Right lobe of liver (tissue), 6 donors: ENCODE results near the gene SPATA13. TPM values are rescaled to one million over a fixed set of nuclear protein-coding genes. Genes with fewer than 3 reads are reported as not detected.

Source experiments
- ATAC-seq, 4 donors: fragments of 200-7000 bp; cut with Tn5 transposase; one replicate each; pipeline ENCODE4 v1.9.1; 2020; ENCODE audit warnings: mild to moderate bottlenecking in 4 of 4, moderate library complexity in 4 of 4
- DNase-seq, 3 donors: peaks; one replicate each; pipeline ENCODE4 v3.0.0-alpha.2; 2020
- H3K27ac ChIP-seq, 3 donors: fragments of 200-600 bp; one replicate each; pipeline ENCODE4 v1.8.0; 2022
- H3K27me3 ChIP-seq, 2 donors: fragments of 200-600 bp; one replicate each; pipeline ENCODE4 v1.8.0; 2022
- H3K36me3 ChIP-seq, 4 donors: fragments of 200-600 bp; sonication (generic) in 1 of 4; one replicate each; pipeline versions ENCODE4 v1.5.1 to v1.8.0; 2017 to 2022; ENCODE audit warnings: control low read depth in 1 of 4
- H3K4me1 ChIP-seq, 4 donors: fragments of 200-600 bp; sonication (generic) in 1 of 4; one replicate each; pipeline versions ENCODE4 v1.5.1 to v1.8.0; 2017 to 2022; ENCODE audit warnings: control low read depth in 1 of 4
- H3K4me3 ChIP-seq, 3 donors: fragments of 200-600 bp; one replicate each; pipeline ENCODE4 v1.8.0; 2022
- H3K9me3 ChIP-seq, 4 donors: fragments of 200-600 bp; sonication (generic) in 1 of 4; one replicate each; pipeline versions ENCODE4 v1.5.1 to v1.8.0; 2017 to 2022; ENCODE audit warnings: control low read depth in 1 of 4
- CTCF ChIP-seq, 4 donors: fragments of 200-600 bp in 3 of 4; fragments of 450-650 bp in 1 of 4; IDR thresholded peaks; one replicate each; pipeline versions ENCODE4 v1.5.1 to v1.8.0; 2016 to 2022; ENCODE audit warnings: antibody characterized with exemption in 4 of 4, mild to moderate bottlenecking in 2 of 4
- POLR2A ChIP-seq: fragments of 450-650 bp; IDR thresholded peaks from one replicate; pipeline ENCODE4 v1.6.1; 2017; ENCODE audit warnings: antibody characterized with exemption, mild to moderate bottlenecking
- WGBS: methylation state at CpG from one replicate; pipeline ENCODE4 v1.1.6; 2018; ENCODE audit warnings: low coverage, low lambda C conversion rate; ENCODE audit not compliant: insufficient coverage; ENCODE audit errors: missing lambda C conversion rate; 5-methylcytosine and 5-hydroxymethylcytosine counted together
- intact Hi-C, 2 donors: fragments of 100-400 bp; cut with DNase I; formaldehyde crosslinking; loops; one replicate each; pipeline versions ENCODE4 v1.11.2 to v1.14.1; 2022
- total RNA-seq, 6 experiments: library from RNA; depleted of rRNA in 2 of 6; stranded (reverse); fragments of >200 nt in 2 of 6; fragmentation: NEBNext Ultra II Directional in 3 of 6; extraction: Animal tissue kit (Norgen Biotek cat#: 25700) in 3 of 6; gene quantifications; one replicate each; pipeline versions ENCODE4 v1.1.0 to v1.2.4, GENCODE V29; 2016 to 2023
- donor health status: DM: no; HTN: yes; CAD: no.
- donor health status: DM: no; HTN: no; CAD: no.
- donor health status: DM: no; HTN: no; CAD: no.
- donor health status: DM: no; HTN: yes; CAD: no.
- donor health status: DM: no; HTN: yes; CAD: no.

Gene SPATA13
- total RNA-seq, 6 experiments from 2014 or later: 21.5 to 39.9 (median 30.5) TPM

- TF ChIP-seq CTCF (IDR thresholded peaks at IDR 0.05) (no peak), POLR2A (no peak)
- no peak for ATAC-seq
- Histone ChIP-seq H3K4me1 (peaks cover 0 to 64% (median 15%) of the 10 kb centered on the region in 4 donors), H3K4me3 (no peak overlapping the region), H3K9me3 (no peaks in the 10 kb centered on the region), H3K27ac (no peak overlapping the region), H3K36me3 (peaks cover 0 to 7% (median 0%) of the 10 kb centered on the region in 4 donors), H3K27me3 (no peaks in the 10 kb centered on the region)
- intact Hi-C loops: no loop called here
- no peak for DNase-seq
- no CpG with 5 or more reads among the region's 3 CpGs for WGBS
Measured at GRCh38 chr13:24265453-24265852, 104.9 kb downstream of the SPATA13 start.

- peak overlapping the region; percentile 21 to 58 (median 40) for H3K27ac ChIP-seq
- H3K36me3 ChIP-seq: no peaks in the 10 kb centered on the region
- peak; percentile 32 to 55 (median 44) for ATAC-seq
- TF ChIP-seq POLR2A (no peak), CTCF (IDR thresholded peaks at IDR 0.05) (no peak)
- no peaks in the 10 kb centered on the region for H3K27me3 ChIP-seq
- no peak overlapping the region for H3K4me3 ChIP-seq
- DNase-seq: no peak
- peaks cover 0 to 72% (median 17%) of the 10 kb centered on the region in 4 donors for H3K4me1 ChIP-seq
- intact Hi-C loops: no loop called here
- no peaks in the 10 kb centered on the region for H3K9me3 ChIP-seq
- WGBS: 0% methylated on average over 3 of the region's 3 CpGs
Measured at GRCh38 chr13:24267274-24267673, 106.8 kb downstream of the SPATA13 start.

- H3K27me3 ChIP-seq: no peaks in the 10 kb centered on the region
- H3K27ac ChIP-seq: peak overlapping the region; percentile 21 to 58 (median 40)
- DNase-seq (no peak), ATAC-seq (no peak)
- H3K36me3 ChIP-seq: no peaks in the 10 kb centered on the region
- 75% methylated on average over 2 of the region's 2 CpGs for WGBS
- H3K9me3 ChIP-seq: no peaks in the 10 kb centered on the region
- no peak overlapping the region for H3K4me3 ChIP-seq
- intact Hi-C loops: no loop called here
- TF ChIP-seq CTCF (IDR thresholded peaks at IDR 0.05) (no peak), POLR2A (no peak)
- peaks cover 0 to 72% (median 17%) of the 10 kb centered on the region in 4 donors for H3K4me1 ChIP-seq
Measured at GRCh38 chr13:24267801-24268200, 107.3 kb downstream of the SPATA13 start.

GRCh38 chr13:24269821-24270220 lies 109.3 kb downstream of the SPATA13 start:
- Histone ChIP-seq H3K4me1 (peaks cover 0 to 56% (median 17%) of the 10 kb centered on the region in 4 donors), H3K36me3 (no peaks in the 10 kb centered on the region), H3K4me3 (no peak overlapping the region), H3K27me3 (no peaks in the 10 kb centered on the region), H3K27ac (peak overlapping the region; percentile 67 to 82 (median 74)), H3K9me3 (no peaks in the 10 kb centered on the region)
- WGBS: 74% methylated on average over 3 of the region's 4 CpGs
- no peak for TF ChIP-seq POLR2A
- TF ChIP-seq CTCF (IDR thresholded peaks at IDR 0.05): no peak
- no peak for ATAC-seq
- DNase-seq: no peak
- intact Hi-C loops: no loop called here
